ENCODE measurements around the gene PLOD2. TPM values are rescaled to one million over a fixed set of nuclear protein-coding genes. Genes with fewer than 3 reads are reported as not detected.

The PLOD2 gene
- polyA plus RNA-seq, 1 donor (not counting 4 experiments of a cell fraction or from before 2014, with no cell fraction given) = 30.0 TPM

DNA sequence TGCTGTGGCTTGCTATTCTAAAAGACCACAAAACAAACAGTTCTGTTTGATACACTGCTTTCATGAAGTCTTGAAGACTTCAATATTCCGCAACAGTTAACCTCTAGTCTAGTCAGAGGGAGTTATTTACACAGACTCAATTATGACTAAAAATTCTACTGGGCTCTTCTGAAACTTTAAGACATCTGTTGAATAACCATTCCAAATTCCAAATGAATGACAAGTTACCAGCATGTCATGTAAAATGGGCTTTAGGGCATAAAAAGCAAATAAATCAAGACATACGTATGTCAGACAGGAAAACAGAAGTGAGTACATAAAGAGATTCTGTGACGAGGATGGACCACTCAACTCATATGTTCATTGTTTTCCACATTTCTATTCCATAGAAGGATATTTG lies 93.9 kb downstream of the PLOD2 start:
- peak; percentile 53 for FAIRE-seq
- no peak for DNase-seq (ENCODE audit: low read depth, low spot score)
- Histone ChIP-seq H3K9me3 (ENCODE audit: control insufficient read depth, low read depth, low read length) (no peaks in the 10 kb centered on the region), H3K9me1 (ENCODE audit: control insufficient read depth, extremely low read depth, insufficient read depth, low read length) (no peaks in the 10 kb centered on the region), H3K4me1 (ENCODE audit: control insufficient read depth, extremely low read depth, insufficient read depth, low read length) (no peaks in the 10 kb centered on the region), H3K27ac (ENCODE audit: control insufficient read depth, insufficient read depth, low read length) (no peak overlapping the region), H3K27me3 (ENCODE audit: control insufficient read depth, extremely low read depth, insufficient read depth, low read length) (no peaks in the 10 kb centered on the region), H3K79me2 (ENCODE audit: control insufficient read depth, insufficient read depth, low read length) (no peaks in the 10 kb centered on the region), H3K9ac (ENCODE audit: control insufficient read depth, extremely low read depth, insufficient read depth, low read length) (no peak overlapping the region), H3K4me2 (ENCODE audit: control insufficient read depth, extremely low read depth, insufficient read depth, low read depth, low read length) (no peak overlapping the region), H3K36me3 (ENCODE audit: control insufficient read depth in 2 of 2, extremely low read depth in 1 of 2, insufficient read depth in 2 of 2, low read length in 2 of 2) (no peaks in the 10 kb centered on the region), H4K20me1 (ENCODE audit: control insufficient read depth, extremely low read depth, insufficient read depth, low read length) (no peaks in the 10 kb centered on the region), H2AFZ (ENCODE audit: control insufficient read depth, low read length) (no peak overlapping the region), H3K4me3 (ENCODE audit: control insufficient read depth in 2 of 3, extremely low read depth in 1 of 3, insufficient read depth in 2 of 3, low read depth in 1 of 3, low read length in 3 of 3) (no peak overlapping the region)
- TF ChIP-seq EZH2 (IDR thresholded peaks at IDR 0.05; ENCODE audit: low read length) = no peak
- TF ChIP-seq, protein P1, sequence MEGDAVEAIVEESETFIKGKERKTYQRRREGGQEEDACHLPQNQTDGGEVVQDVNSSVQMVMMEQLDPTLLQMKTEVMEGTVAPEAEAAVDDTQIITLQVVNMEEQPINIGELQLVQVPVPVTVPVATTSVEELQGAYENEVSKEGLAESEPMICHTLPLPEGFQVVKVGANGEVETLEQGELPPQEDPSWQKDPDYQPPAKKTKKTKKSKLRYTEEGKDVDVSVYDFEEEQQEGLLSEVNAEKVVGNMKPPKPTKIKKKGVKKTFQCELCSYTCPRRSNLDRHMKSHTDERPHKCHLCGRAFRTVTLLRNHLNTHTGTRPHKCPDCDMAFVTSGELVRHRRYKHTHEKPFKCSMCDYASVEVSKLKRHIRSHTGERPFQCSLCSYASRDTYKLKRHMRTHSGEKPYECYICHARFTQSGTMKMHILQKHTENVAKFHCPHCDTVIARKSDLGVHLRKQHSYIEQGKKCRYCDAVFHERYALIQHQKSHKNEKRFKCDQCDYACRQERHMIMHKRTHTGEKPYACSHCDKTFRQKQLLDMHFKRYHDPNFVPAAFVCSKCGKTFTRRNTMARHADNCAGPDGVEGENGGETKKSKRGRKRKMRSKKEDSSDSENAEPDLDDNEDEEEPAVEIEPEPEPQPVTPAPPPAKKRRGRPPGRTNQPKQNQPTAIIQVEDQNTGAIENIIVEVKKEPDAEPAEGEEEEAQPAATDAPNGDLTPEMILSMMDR (optimal IDR thresholded peaks at IDR 0.05 in 1 of 3, IDR thresholded peaks at IDR 0.05 in 1 of 3, conservative IDR thresholded peaks at IDR 0.05 in 1 of 3; ENCODE audit: extremely low read depth in 1 of 3, insufficient read depth in 2 of 3, low read length in 3 of 3) = no peak
- dilution Hi-C loops (cut with MboI; ENCODE audit: extremely low pct_ligation_motif_present, low sequenced_read_pairs) = no loop called here

DNA sequence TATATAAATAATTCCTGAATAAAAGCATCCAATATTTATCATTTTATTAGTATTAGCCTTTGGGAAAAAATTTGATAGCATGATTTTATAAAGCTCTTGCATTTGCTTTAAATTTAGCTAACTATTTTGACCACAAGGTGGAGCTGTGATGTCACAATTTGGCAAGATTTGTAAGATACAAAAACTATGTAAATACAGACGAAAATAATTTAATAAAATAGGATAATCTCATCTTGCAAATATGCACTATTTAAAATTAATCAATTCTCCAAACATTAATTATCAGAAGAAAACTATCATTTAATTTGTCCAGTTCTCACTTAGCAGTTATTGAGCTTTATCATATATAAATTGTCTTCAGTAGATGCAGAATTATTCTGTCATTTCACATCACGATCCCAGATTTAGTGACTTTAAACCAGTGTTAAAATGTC lies 95.4 kb downstream of the PLOD2 start:
- FAIRE-seq (no peak), DNase-seq (ENCODE audit: low read depth, low spot score) (peak; percentile 17)
- Histone ChIP-seq H3K4me3 (ENCODE audit: control insufficient read depth in 2 of 3, extremely low read depth in 1 of 3, insufficient read depth in 2 of 3, low read depth in 1 of 3, low read length in 3 of 3) (no peak overlapping the region), H2AFZ (ENCODE audit: control insufficient read depth, low read length) (no peak overlapping the region), H4K20me1 (ENCODE audit: control insufficient read depth, extremely low read depth, insufficient read depth, low read length) (no peaks in the 10 kb centered on the region), H3K36me3 (ENCODE audit: control insufficient read depth in 2 of 2, extremely low read depth in 1 of 2, insufficient read depth in 2 of 2, low read length in 2 of 2) (no peaks in the 10 kb centered on the region), H3K9ac (ENCODE audit: control insufficient read depth, extremely low read depth, insufficient read depth, low read length) (no peak overlapping the region), H3K4me2 (ENCODE audit: control insufficient read depth, extremely low read depth, insufficient read depth, low read depth, low read length) (no peak overlapping the region), H3K27ac (ENCODE audit: control insufficient read depth, insufficient read depth, low read length) (no peak overlapping the region), H3K27me3 (ENCODE audit: control insufficient read depth, extremely low read depth, insufficient read depth, low read length) (no peaks in the 10 kb centered on the region), H3K79me2 (ENCODE audit: control insufficient read depth, insufficient read depth, low read length) (no peaks in the 10 kb centered on the region), H3K4me1 (ENCODE audit: control insufficient read depth, extremely low read depth, insufficient read depth, low read length) (no peaks in the 10 kb centered on the region), H3K9me3 (ENCODE audit: control insufficient read depth, low read depth, low read length) (no peaks in the 10 kb centered on the region), H3K9me1 (ENCODE audit: control insufficient read depth, extremely low read depth, insufficient read depth, low read length) (no peaks in the 10 kb centered on the region)
- dilution Hi-C loops (cut with MboI; ENCODE audit: extremely low pct_ligation_motif_present, low sequenced_read_pairs) = no loop called here
- no peak for TF ChIP-seq EZH2 (IDR thresholded peaks at IDR 0.05; ENCODE audit: low read length)
- TF ChIP-seq, protein P1 (optimal IDR thresholded peaks at IDR 0.05 in 1 of 3, IDR thresholded peaks at IDR 0.05 in 1 of 3, conservative IDR thresholded peaks at IDR 0.05 in 1 of 3; ENCODE audit: extremely low read depth in 1 of 3, insufficient read depth in 2 of 3, low read length in 3 of 3) = peak in 2 of 3 experiments; percentile 18 to 42
